Large intestine (tissue), 3 donors: ENCODE data around the gene DIP2B. TPM values are rescaled to one million over a fixed set of nuclear protein-coding genes. Genes with fewer than 3 reads are reported as not detected.

ENCODE experiments used
- DNase-seq, 2 donors: peaks; one replicate each; pipeline versions ENCODE4 v3.0.0 to v3.0.0-alpha.2; 2013
- H3K27ac ChIP-seq: one replicate; pipeline ENCODE4 v1.5.1; 2013; ENCODE audit warnings: low read length
- H3K27me3 ChIP-seq: 2 replicates; pipeline ENCODE4 v1.6.1; 2013; ENCODE audit warnings: low read length; ENCODE audit not compliant: control insufficient read depth, insufficient read depth
- H3K36me3 ChIP-seq: 2 replicates; pipeline ENCODE4 v1.6.1; 2013; ENCODE audit warnings: low read length; ENCODE audit not compliant: control insufficient read depth, insufficient read depth
- H3K4me1 ChIP-seq: one replicate; pipeline ENCODE4 v1.6.1; 2013; ENCODE audit warnings: low read length; ENCODE audit not compliant: control insufficient read depth, insufficient read depth
- H3K4me3 ChIP-seq: one replicate; pipeline ENCODE4 v1.5.1; 2013; ENCODE audit warnings: low read length
- H3K9me3 ChIP-seq: one replicate; pipeline ENCODE4 v1.6.1; 2013; ENCODE audit warnings: mild to moderate bottlenecking, low read depth, low read length, moderate library complexity; ENCODE audit not compliant: control insufficient read depth
- WGBS: methylation state at CpG from one replicate; pipeline ENCODE4 v1.1.5; 2013; ENCODE audit warnings: low lambda C conversion rate; ENCODE audit not compliant: insufficient coverage; 5-methylcytosine and 5-hydroxymethylcytosine counted together
- polyA plus RNA-seq: library from polyadenylated mRNA; unstranded; fragments of 120-200 nt; gene quantifications from one replicate; pipeline ENCODE4 v1.2.1, GENCODE V29; 2013

DIP2B gene
- polyA plus RNA-seq, 1 donor: 18.2 TPM

GRCh38 chr12:50650285-50650684, 145.5 kb downstream of the DIP2B start:
- no peaks in the 10 kb centered on the region for H3K36me3 ChIP-seq
- no peak for DNase-seq
- H3K9me3 ChIP-seq: no peaks in the 10 kb centered on the region
- H3K27ac ChIP-seq: no peak overlapping the region
- H3K4me3 ChIP-seq: no peak overlapping the region
- WGBS: no CpG with 5 or more reads among the region's 3 CpGs
- H3K27me3 ChIP-seq: no peaks in the 10 kb centered on the region
- H3K4me1 ChIP-seq: no peaks in the 10 kb centered on the region

GRCh38 chr12:50655374-50655921, 150.7 kb downstream of the DIP2B start:
- Histone ChIP-seq H3K4me1 (no peaks in the 10 kb centered on the region), H3K4me3 (no peak overlapping the region), H3K9me3 (no peaks in the 10 kb centered on the region), H3K27ac (no peak overlapping the region), H3K36me3 (no peaks in the 10 kb centered on the region), H3K27me3 (no peaks in the 10 kb centered on the region)
- DNase-seq: no peak
- 100% methylated on average over 3 of the region's 5 CpGs for WGBS

- H3K27me3 ChIP-seq: no peaks in the 10 kb centered on the region
- H3K9me3 ChIP-seq: no peaks in the 10 kb centered on the region
- 57% methylated on average over 1 of the region's 2 CpGs for WGBS
- DNase-seq: no peak
- H3K4me3 ChIP-seq: no peak overlapping the region
- peaks cover 2% of the 10 kb centered on the region for H3K4me1 ChIP-seq
- no peak overlapping the region for H3K27ac ChIP-seq
- peaks cover 6% of the 10 kb centered on the region for H3K36me3 ChIP-seq
Measured at GRCh38 chr12:50659260-50659659, 154.5 kb downstream of the DIP2B start.

- H3K9me3 ChIP-seq: no peaks in the 10 kb centered on the region
- WGBS: 57% methylated on average over 2 of the region's 6 CpGs
- no peak overlapping the region for H3K27ac ChIP-seq
- no peak overlapping the region for H3K4me3 ChIP-seq
- peaks cover 6% of the 10 kb centered on the region for H3K36me3 ChIP-seq
- no peaks in the 10 kb centered on the region for H3K27me3 ChIP-seq
- H3K4me1 ChIP-seq: peaks cover 4% of the 10 kb centered on the region
- DNase-seq: no peak
Measured at GRCh38 chr12:50659690-50660424, 155.1 kb downstream of the DIP2B start.

GRCh38 chr12:50660425-50660822, 155.6 kb downstream of the DIP2B start:
- Histone ChIP-seq H3K4me3 (no peak overlapping the region), H3K9me3 (no peaks in the 10 kb centered on the region), H3K27ac (no peak overlapping the region), H3K36me3 (peaks cover 6% of the 10 kb centered on the region), H3K27me3 (no peaks in the 10 kb centered on the region), H3K4me1 (peaks cover 9% of the 10 kb centered on the region)
- no peak for DNase-seq
- WGBS: 92% methylated on average over 2 of the region's 2 CpGs

GRCh38 chr12:50661300-50662115, 156.7 kb downstream of the DIP2B start:
- H3K9me3 ChIP-seq: no peaks in the 10 kb centered on the region
- no peaks in the 10 kb centered on the region for H3K27me3 ChIP-seq
- 100% methylated on average over 1 of the region's 7 CpGs for WGBS
- H3K4me3 ChIP-seq: no peak overlapping the region
- H3K4me1 ChIP-seq: peaks cover 14% of the 10 kb centered on the region
- no peak overlapping the region for H3K27ac ChIP-seq
- peaks cover 6% of the 10 kb centered on the region for H3K36me3 ChIP-seq
- DNase-seq: no peak

GRCh38 chr12:50662116-50662510, 157.3 kb downstream of the DIP2B start:
- H3K4me1 ChIP-seq: peaks cover 14% of the 10 kb centered on the region
- no peak overlapping the region for H3K27ac ChIP-seq
- WGBS: no CpG with 5 or more reads among the region's 1 CpG
- peaks cover 6% of the 10 kb centered on the region for H3K36me3 ChIP-seq
- H3K27me3 ChIP-seq: no peaks in the 10 kb centered on the region
- H3K9me3 ChIP-seq: no peaks in the 10 kb centered on the region
- no peak overlapping the region for H3K4me3 ChIP-seq
- no peak for DNase-seq

GRCh38 chr12:50665170-50665569, 160.4 kb downstream of the DIP2B start:
- no CpG with 5 or more reads among the region's 5 CpGs for WGBS
- DNase-seq: peak; percentile 3 to 12
- no peaks in the 10 kb centered on the region for H3K27me3 ChIP-seq
- no peak overlapping the region for H3K4me3 ChIP-seq
- H3K9me3 ChIP-seq: no peaks in the 10 kb centered on the region
- H3K36me3 ChIP-seq: peaks cover 9% of the 10 kb centered on the region
- H3K27ac ChIP-seq: peak overlapping the region; percentile 39
- peaks cover 14% of the 10 kb centered on the region for H3K4me1 ChIP-seq

GRCh38 chr12:50665609-50666008, 160.8 kb downstream of the DIP2B start:
- DNase-seq: peak in 1 of 2 donors; percentile 22
- no peaks in the 10 kb centered on the region for H3K27me3 ChIP-seq
- no peaks in the 10 kb centered on the region for H3K9me3 ChIP-seq
- peaks cover 10% of the 10 kb centered on the region for H3K36me3 ChIP-seq
- H3K4me3 ChIP-seq: no peak overlapping the region
- peaks cover 14% of the 10 kb centered on the region for H3K4me1 ChIP-seq
- no CpG with 5 or more reads among the region's 1 CpG for WGBS
- peak overlapping the region; percentile 26 for H3K27ac ChIP-seq

GRCh38 chr12:50666023-50666422, 161.2 kb downstream of the DIP2B start:
- DNase-seq: peak in 1 of 2 donors; percentile 30

More at GRCh38 chr12:50666023-50666422, 161.2 kb downstream of the DIP2B start:
- no peaks in the 10 kb centered on the region for H3K9me3 ChIP-seq
- no peaks in the 10 kb centered on the region for H3K27me3 ChIP-seq
- peaks cover 14% of the 10 kb centered on the region for H3K4me1 ChIP-seq
- H3K27ac ChIP-seq: peak overlapping the region; percentile 26
- WGBS: no CpG with 5 or more reads among the region's 1 CpG
- peaks cover 12% of the 10 kb centered on the region for H3K36me3 ChIP-seq
- H3K4me3 ChIP-seq: no peak overlapping the region
